Measurements from ENCODE around the gene NUCB2. TPM values are rescaled to one million over a fixed set of nuclear protein-coding genes. Genes with fewer than 3 reads are reported as not detected.

NUCB2 gene
- total RNA-seq, 1 donor = 109 TPM

GRCh38 chr11:17333799-17334586 lies 57.5 kb downstream of the NUCB2 start:
- Histone ChIP-seq H3K79me2 (ENCODE audit: insufficient read depth, low read length) (no peaks in the 10 kb centered on the region), H3K9me3 (ENCODE audit: low read depth, low read length) (no peaks in the 10 kb centered on the region), H3K27me3 (ENCODE audit: insufficient read depth, low read length) (no peaks in the 10 kb centered on the region), H3K36me3 (ENCODE audit: insufficient read depth, low read length) (peaks cover 48% of the 10 kb centered on the region), H3K27ac (ENCODE audit: low read depth, low read length) (no peak overlapping the region), H2AFZ (ENCODE audit: low read length) (no peak overlapping the region), H3K4me2 (ENCODE audit: insufficient read depth, low read length) (no peak overlapping the region), H3K4me1 (ENCODE audit: insufficient read depth, low read length) (no peaks in the 10 kb centered on the region), H4K20me1 (ENCODE audit: insufficient read depth, low read length) (no peaks in the 10 kb centered on the region), H3K4me3 (ENCODE audit: insufficient read depth, low read length) (no peak overlapping the region)
- no peak for TF ChIP-seq CTCF (IDR thresholded peaks at IDR 0.05; ENCODE audit: extremely low read depth, low read depth, low read length)
- DNase-seq (ENCODE audit: insufficient read length, low spot score, missing footprints) = no peak

- no peaks in the 10 kb centered on the region for H3K27me3 ChIP-seq (ENCODE audit: insufficient read depth, low read length)
- H3K79me2 ChIP-seq (ENCODE audit: insufficient read depth, low read length) = no peaks in the 10 kb centered on the region
- no peak overlapping the region for H3K4me3 ChIP-seq (ENCODE audit: insufficient read depth, low read length)
- H4K20me1 ChIP-seq (ENCODE audit: insufficient read depth, low read length) = no peaks in the 10 kb centered on the region
- peak overlapping the region; percentile 73 for H3K27ac ChIP-seq (ENCODE audit: low read depth, low read length)
- H3K9me3 ChIP-seq (ENCODE audit: low read depth, low read length) = no peaks in the 10 kb centered on the region
- H3K36me3 ChIP-seq (ENCODE audit: insufficient read depth, low read length) = no peaks in the 10 kb centered on the region
- TF ChIP-seq CTCF (IDR thresholded peaks at IDR 0.05; ENCODE audit: extremely low read depth, low read depth, low read length) = no peak
- no peak for DNase-seq (ENCODE audit: insufficient read length, low spot score, missing footprints)
- no peak overlapping the region for H3K4me2 ChIP-seq (ENCODE audit: insufficient read depth, low read length)
- H3K4me1 ChIP-seq (ENCODE audit: insufficient read depth, low read length) = peaks cover 7% of the 10 kb centered on the region
- H2AFZ ChIP-seq (ENCODE audit: low read length) = no peak overlapping the region
These were observed 66.7 kb downstream of the NUCB2 start for GRCh38 chr11:17343257-17343656.

DNA sequence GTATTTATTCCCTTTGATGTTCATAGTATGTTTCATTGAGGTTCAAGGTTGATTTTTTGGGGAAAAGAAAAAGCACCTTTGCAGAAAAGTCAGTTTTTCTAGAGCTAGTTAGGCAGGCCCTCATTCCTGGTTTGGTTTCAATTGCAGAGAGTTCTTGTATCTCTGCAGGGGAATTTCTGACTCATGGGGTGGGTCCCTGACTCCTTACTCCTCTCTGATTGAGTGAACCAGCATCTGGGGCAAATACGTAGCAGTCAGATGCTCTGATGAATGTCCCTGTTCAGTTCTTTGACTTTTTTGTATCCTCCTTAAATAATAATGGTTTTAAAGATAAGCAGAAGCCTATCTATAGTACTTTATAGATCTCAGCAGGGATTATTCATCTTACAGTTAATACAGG lies 67.4 kb downstream of the NUCB2 start:
- Histone ChIP-seq H3K4me2 (ENCODE audit: insufficient read depth, low read length) (no peak overlapping the region), H3K27ac (ENCODE audit: low read depth, low read length) (peak overlapping the region; percentile 73), H4K20me1 (ENCODE audit: insufficient read depth, low read length) (no peaks in the 10 kb centered on the region), H3K27me3 (ENCODE audit: insufficient read depth, low read length) (no peaks in the 10 kb centered on the region), H2AFZ (ENCODE audit: low read length) (no peak overlapping the region), H3K4me1 (ENCODE audit: insufficient read depth, low read length) (peaks cover 7% of the 10 kb centered on the region), H3K79me2 (ENCODE audit: insufficient read depth, low read length) (no peaks in the 10 kb centered on the region), H3K4me3 (ENCODE audit: insufficient read depth, low read length) (no peak overlapping the region), H3K36me3 (ENCODE audit: insufficient read depth, low read length) (no peaks in the 10 kb centered on the region), H3K9me3 (ENCODE audit: low read depth, low read length) (no peaks in the 10 kb centered on the region)
- peak; percentile 83 for DNase-seq (ENCODE audit: insufficient read length, low spot score, missing footprints)
- TF ChIP-seq CTCF (IDR thresholded peaks at IDR 0.05; ENCODE audit: extremely low read depth, low read depth, low read length) = no peak

DNA sequence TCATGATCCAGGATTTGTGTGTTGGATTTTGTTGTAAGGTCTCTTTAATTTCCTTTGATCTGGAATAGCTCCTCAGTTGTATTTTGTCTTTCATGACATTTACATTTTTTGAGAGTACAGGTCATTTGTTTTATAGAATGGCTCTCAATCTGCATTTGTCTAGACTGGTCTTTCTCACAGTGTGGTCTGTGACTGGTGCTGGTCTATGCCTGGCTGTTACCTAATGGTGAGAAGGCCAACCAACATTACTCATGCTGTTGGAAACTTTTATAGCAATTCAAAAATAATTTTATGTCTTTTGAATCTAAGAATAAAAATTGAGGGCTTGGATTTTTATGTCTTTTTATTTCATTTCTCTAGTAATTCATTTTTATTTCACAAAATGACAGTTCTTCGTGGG lies 71.1 kb downstream of the NUCB2 start:
- Histone ChIP-seq H3K4me1 (ENCODE audit: insufficient read depth, low read length) (peaks cover 17% of the 10 kb centered on the region), H3K4me3 (ENCODE audit: insufficient read depth, low read length) (no peak overlapping the region), H4K20me1 (ENCODE audit: insufficient read depth, low read length) (no peaks in the 10 kb centered on the region), H3K27me3 (ENCODE audit: insufficient read depth, low read length) (no peaks in the 10 kb centered on the region), H3K4me2 (ENCODE audit: insufficient read depth, low read length) (no peak overlapping the region), H2AFZ (ENCODE audit: low read length) (no peak overlapping the region), H3K36me3 (ENCODE audit: insufficient read depth, low read length) (no peaks in the 10 kb centered on the region), H3K9me3 (ENCODE audit: low read depth, low read length) (no peaks in the 10 kb centered on the region), H3K27ac (ENCODE audit: low read depth, low read length) (no peak overlapping the region), H3K79me2 (ENCODE audit: insufficient read depth, low read length) (no peaks in the 10 kb centered on the region)
- no peak for TF ChIP-seq CTCF (IDR thresholded peaks at IDR 0.05; ENCODE audit: extremely low read depth, low read depth, low read length)
- DNase-seq (ENCODE audit: insufficient read length, low spot score, missing footprints) = no peak

Measured in osteoblast (primary cell).